Fibroblast of pulmonary artery (primary cell): ENCODE results near the gene MLH1.

Source experiments
- DNase-seq: peaks from one replicate; pipeline ENCODE4 v3.0.0-alpha.2; 2010; ENCODE audit warnings: low read depth
- H3K4me3 ChIP-seq: replicated peaks from 2 replicates; pipeline ENCODE4 v1.5.1; 2011; ENCODE audit warnings: low read depth, mild to moderate bottlenecking, control low read depth, low read length, moderate library complexity
- TF ChIP-seq, protein P1 (sequence below): IDR thresholded peaks from 2 replicates; pipeline ENCODE4 v1.5.1; 2011; ENCODE audit warnings: mild to moderate bottlenecking, control low read depth, low read length, inconsistent platforms; ENCODE audit errors: missing control alignments

Gene MLH1

DNA sequence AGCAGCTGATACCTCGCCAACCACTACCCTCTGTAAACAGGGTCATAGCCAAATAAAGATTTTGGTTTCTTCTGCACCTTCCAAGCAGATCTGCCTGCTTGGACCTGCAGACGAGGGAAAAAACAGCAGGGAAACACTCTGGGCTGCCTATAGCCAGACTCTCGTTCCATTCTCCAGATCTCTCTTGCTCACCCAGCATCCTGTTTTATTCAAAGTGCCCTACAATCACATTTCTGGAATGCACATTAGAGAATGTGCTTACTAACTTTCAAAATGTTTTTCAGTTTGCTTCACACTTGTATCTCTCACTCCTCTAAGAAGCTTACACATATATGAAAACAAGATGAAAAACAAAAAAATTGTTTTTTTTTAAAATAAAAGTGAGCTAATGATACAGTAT, 71.4 kb downstream of the MLH1 start:
- TF ChIP-seq, protein P1, sequence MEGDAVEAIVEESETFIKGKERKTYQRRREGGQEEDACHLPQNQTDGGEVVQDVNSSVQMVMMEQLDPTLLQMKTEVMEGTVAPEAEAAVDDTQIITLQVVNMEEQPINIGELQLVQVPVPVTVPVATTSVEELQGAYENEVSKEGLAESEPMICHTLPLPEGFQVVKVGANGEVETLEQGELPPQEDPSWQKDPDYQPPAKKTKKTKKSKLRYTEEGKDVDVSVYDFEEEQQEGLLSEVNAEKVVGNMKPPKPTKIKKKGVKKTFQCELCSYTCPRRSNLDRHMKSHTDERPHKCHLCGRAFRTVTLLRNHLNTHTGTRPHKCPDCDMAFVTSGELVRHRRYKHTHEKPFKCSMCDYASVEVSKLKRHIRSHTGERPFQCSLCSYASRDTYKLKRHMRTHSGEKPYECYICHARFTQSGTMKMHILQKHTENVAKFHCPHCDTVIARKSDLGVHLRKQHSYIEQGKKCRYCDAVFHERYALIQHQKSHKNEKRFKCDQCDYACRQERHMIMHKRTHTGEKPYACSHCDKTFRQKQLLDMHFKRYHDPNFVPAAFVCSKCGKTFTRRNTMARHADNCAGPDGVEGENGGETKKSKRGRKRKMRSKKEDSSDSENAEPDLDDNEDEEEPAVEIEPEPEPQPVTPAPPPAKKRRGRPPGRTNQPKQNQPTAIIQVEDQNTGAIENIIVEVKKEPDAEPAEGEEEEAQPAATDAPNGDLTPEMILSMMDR: no peak
- H3K4me3 ChIP-seq: no peak overlapping the region
- no peak for DNase-seq

DNA sequence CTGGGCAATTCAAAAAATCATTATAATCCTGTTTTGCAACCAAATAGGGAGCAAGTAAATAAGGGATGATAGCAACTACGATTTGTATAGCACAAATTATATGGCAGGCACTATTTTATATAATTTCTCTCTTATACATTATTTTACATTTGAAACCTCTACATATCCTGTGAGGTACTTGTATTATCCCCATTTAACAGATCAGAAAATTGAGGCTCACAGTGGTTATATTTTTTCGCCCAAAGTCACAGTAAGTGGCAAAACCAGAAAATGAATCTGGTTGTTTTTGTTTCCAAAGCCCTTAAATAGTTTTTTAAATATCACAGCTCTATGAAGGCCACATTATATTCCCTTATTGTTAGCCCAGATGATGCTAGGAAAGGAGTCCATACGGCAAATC, 74.3 kb downstream of the MLH1 start:
- TF ChIP-seq, protein P1: no peak
- no peak for DNase-seq
- H3K4me3 ChIP-seq: no peak overlapping the region

DNA sequence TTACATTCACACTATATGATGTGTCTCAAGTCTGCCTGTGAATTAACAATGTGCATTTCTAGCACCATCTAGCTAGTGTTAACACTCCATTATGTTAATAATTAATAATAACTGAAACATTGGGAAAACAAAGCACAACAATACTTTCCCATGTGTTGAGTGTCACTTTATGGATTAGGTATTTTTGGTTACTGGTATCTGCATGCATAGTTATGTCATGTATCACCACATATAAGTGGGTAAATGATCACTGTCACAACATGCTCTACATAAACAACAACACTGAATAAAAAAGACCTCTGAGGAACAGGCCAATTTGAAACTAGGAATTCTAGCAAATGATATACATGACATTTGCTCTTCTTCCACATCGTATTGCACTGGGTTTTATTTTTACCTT, 74.7 kb downstream of the MLH1 start:
- no peak for DNase-seq
- TF ChIP-seq, protein P1: no peak
- no peak overlapping the region for H3K4me3 ChIP-seq

DNA sequence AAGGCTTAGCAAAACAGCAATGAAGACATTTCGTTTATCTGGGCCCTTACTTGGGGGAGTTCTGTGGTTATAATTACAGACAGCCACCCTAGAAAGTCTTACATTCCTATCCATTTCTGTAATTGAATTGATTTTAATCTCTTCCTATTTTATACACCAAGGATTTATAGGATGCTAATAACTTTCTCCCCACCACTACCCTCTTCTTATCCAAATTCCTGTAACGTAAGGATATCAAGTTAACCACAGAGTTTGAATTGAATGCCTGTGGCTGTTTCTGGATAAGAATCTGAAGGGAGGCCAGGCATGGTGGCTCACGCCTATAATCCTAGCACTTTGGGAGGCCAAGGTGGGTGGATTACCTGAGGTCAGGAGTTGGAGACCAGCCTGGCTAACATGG, 78.6 kb downstream of the MLH1 start:
- no peak overlapping the region for H3K4me3 ChIP-seq
- no peak for DNase-seq
- TF ChIP-seq, protein P1: no peak

DNA sequence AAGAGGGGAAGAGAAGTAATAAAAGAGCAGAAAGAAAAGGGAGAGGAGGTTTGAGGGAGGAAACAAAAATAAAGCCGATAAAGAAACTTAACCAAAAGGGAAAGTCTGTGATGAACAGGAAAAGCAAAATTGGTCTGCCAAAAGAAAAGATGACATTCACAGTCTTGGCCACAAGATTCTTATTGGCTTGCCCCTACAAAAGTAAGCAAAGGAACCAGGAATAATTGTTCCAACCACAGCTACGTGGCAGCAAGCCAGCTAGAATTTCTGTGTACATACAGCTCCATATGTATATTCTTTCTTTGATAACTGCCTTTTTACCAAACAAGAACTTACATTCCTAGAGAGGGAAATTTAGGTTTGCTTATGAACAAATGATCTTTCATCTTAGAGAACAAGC, 79.6 kb downstream of the MLH1 start:
- TF ChIP-seq, protein P1: no peak
- DNase-seq: peak; percentile 89

DNA sequence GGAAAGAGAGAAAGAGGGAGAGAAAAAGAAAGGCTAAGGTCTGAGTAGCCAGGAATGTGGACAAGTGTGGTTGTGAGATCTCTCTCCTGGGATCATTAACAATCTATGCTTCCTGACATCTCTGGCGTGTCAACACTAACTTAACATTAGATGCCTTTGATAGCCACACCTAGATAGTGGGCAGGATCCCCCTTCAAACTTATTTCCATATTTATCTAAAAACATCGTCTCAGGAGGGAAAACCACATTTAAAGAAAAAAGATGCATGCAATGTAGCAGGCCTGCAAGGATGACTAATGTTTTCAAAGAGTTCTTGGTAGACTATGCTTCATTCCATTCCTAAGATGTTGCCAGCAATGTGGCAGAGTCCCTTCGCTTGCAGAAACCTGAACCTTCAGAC, 80.9 kb downstream of the MLH1 start:
- no peak overlapping the region for H3K4me3 ChIP-seq
- TF ChIP-seq, protein P1: no peak
- peak; percentile 74 for DNase-seq

More for the DNA sequence above, 79.6 kb downstream of the MLH1 start:
- H3K4me3 ChIP-seq: peak overlapping the region; percentile 37

DNA sequence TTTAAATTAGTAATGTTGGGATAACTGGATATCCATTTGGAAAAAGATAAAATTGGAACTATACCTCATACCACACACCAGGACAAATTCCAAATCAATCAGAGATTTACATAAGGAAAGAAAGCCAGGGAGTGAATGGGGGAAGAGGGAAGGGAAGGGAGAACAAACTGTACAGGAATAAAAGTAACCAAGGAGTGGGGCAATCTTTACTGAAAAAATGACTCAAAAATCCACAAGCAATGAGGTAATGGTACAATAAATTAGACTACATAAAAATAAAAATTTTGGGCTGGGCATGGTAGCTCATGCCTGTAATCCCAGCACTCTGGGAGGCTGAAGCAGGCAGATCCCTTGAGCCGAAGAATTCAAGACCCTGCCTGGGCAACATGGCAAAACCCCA, 82.6 kb downstream of the MLH1 start:
- TF ChIP-seq, protein P1: no peak
- DNase-seq: no peak
- no peak overlapping the region for H3K4me3 ChIP-seq
